ENCODE results near the gene PLLP. TPM values are rescaled to one million over a fixed set of nuclear protein-coding genes. Genes with fewer than 3 reads are reported as not detected.

The PLLP gene
- polyA plus RNA-seq, 1 donor from 2014 or later: not detected

- no peak overlapping the region for H3K4me2 ChIP-seq (ENCODE audit: low read length)
These were observed 25.5 kb downstream of the PLLP start for GRCh38 chr16:57258910-57259475.

More at GRCh38 chr16:57258910-57259475, 25.5 kb downstream of the PLLP start:
- no peak overlapping the region for H3K9ac ChIP-seq (ENCODE audit: low read length)
- H3K4me3 ChIP-seq (ENCODE audit: low read length): no peak overlapping the region
- H3K9me2 ChIP-seq (ENCODE audit: insufficient read depth, low read length): no peaks in the 10 kb centered on the region
- TF ChIP-seq EZH2 (IDR thresholded peaks at IDR 0.05; ENCODE audit: borderline replicate concordance, insufficient read depth, low read length, poor library complexity, severe bottlenecking): no peak
- TF ChIP-seq MXI1 (conservative IDR thresholded peaks at IDR 0.05; ENCODE audit: poor library complexity, severe bottlenecking): no peak
- no peak for TF ChIP-seq CTCF (IDR thresholded peaks at IDR 0.05; ENCODE audit: poor library complexity, severe bottlenecking)
- TF ChIP-seq REST (IDR thresholded peaks at IDR 0.05; ENCODE audit: borderline replicate concordance): no peak
- no peak for TF ChIP-seq POLR2AphosphoS5 (IDR thresholded peaks at IDR 0.05)
- TF ChIP-seq SMC3 (conservative IDR thresholded peaks at IDR 0.05; ENCODE audit: poor library complexity): no peak
- TF ChIP-seq RAD21 (conservative IDR thresholded peaks at IDR 0.05): no peak
- no peak for TF ChIP-seq EP300 (conservative IDR thresholded peaks at IDR 0.05; ENCODE audit: poor library complexity, severe bottlenecking)
- no peak for TF ChIP-seq TAF1 (IDR thresholded peaks at IDR 0.05; ENCODE audit: low read depth)
- no peak overlapping the region for H2AFZ ChIP-seq (ENCODE audit: low read depth, low read length)
- no peaks in the 10 kb centered on the region for H3K79me2 ChIP-seq (replicated peaks; ENCODE audit: insufficient read depth, low read length)
- no peak overlapping the region for H3K27ac ChIP-seq (ENCODE audit: low read length)
- no peaks in the 10 kb centered on the region for H3K36me3 ChIP-seq (ENCODE audit: insufficient read depth, low read length)
- H4K20me1 ChIP-seq (ENCODE audit: insufficient read depth): no peaks in the 10 kb centered on the region
- H3K9me3 ChIP-seq (ENCODE audit: low read length): no peaks in the 10 kb centered on the region
- H3K27me3 ChIP-seq (ENCODE audit: insufficient read depth, low read depth, low read length): no peaks in the 10 kb centered on the region
- H3F3A ChIP-seq (ENCODE audit: insufficient read depth, low read length, poor library complexity, severe bottlenecking): no peaks in the 10 kb centered on the region

Measured in neural cell (in vitro differentiated cells).